Mucosa of descending colon (tissue), 3 donors: Measurements from ENCODE around the gene GANC. TPM values are rescaled to one million over a fixed set of nuclear protein-coding genes. Genes with fewer than 3 reads are reported as not detected.
"Not testable (repeated sequence)": the region's sequence is repeated elsewhere in the genome, so short reads cannot be mapped to it uniquely, and the experiment has no call there.

Experiments used
- ATAC-seq: fragments of 200-7000 bp; cut with Tn5 transposase; one replicate; pipeline ENCODE4 v1.9.1; 2020; ENCODE audit warnings: mild to moderate bottlenecking, moderate library complexity
- DNase-seq, 3 donors: peaks; one replicate each; pipeline ENCODE4 v3.0.0-alpha.2; 2020
- H3K36me3 ChIP-seq: fragments of 200-600 bp; one replicate; pipeline ENCODE4 v1.8.0; 2021; ENCODE audit warnings: low read depth, mild to moderate bottlenecking
- H3K4me1 ChIP-seq: fragments of 200-600 bp; one replicate; pipeline ENCODE4 v1.8.0; 2021; ENCODE audit warnings: low read depth, mild to moderate bottlenecking
- H3K4me3 ChIP-seq: fragments of 200-600 bp; one replicate; pipeline ENCODE4 v1.8.0; 2021; ENCODE audit warnings: mild to moderate bottlenecking
- H3K9me3 ChIP-seq: fragments of 200-600 bp; one replicate; pipeline ENCODE4 v1.8.0; 2021; ENCODE audit warnings: mild to moderate bottlenecking
- intact Hi-C, 2 donors: fragments of 100-400 bp; cut with DNase I in 1 of 2; cut with micrococcal nuclease in 1 of 2; formaldehyde crosslinking; loops; one replicate each; pipeline versions ENCODE4 v1.11.0 to v1.11.1; 2022; cut with DNase I, micrococcal nuclease
- total RNA-seq, 3 donors: library from RNA; stranded (reverse); fragmentation: NEBNext Ultra II Directional in 2 of 3; extraction: Animal tissue kit (Norgen Biotek cat#: 25700) in 2 of 3; gene quantifications; one replicate each; pipeline versions ENCODE4 v1.2.1 to v1.2.4, GENCODE V29; 2021 to 2023
- TF ChIP-seq, protein P1 (sequence below): fragments of 200-600 bp; IDR thresholded peaks from one replicate; pipeline ENCODE4 v1.8.0; 2022; ENCODE audit warnings: antibody characterized with exemption, mild to moderate bottlenecking
- donor health status: DM: no; HTN: no; CAD: no; lungs with moderate emphysema.
- donor health status: DM: no; HTN: no; CAD: no.
- donor health status: DM: no; HTN: yes; CAD: no.

Gene GANC
- total RNA-seq, 3 donors from 2014 or later, result 41.9 to 51.6 (median 51.3) TPM

DNA sequence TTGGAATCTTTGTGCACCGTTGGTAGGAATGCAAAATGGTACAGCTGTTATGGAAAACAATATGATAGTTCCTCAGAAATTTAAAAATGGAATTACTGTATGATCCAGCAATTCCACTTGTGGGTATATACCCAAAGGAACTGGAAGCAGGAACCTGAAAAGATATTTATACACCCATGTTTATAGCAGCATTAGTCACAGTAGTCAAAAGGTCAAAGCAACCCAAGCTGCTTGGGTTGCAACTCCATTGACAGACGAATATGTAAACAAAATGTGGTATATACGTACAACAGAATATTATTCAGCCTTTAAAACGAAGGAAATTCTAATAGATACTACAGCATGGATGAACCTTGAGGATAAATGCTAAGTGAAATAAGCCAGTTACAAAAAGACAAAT lies 51.3 kb downstream of the GANC start:
- ATAC-seq (peak; percentile 80), DNase-seq (no peak)
- H3K4me1 ChIP-seq, result no peaks in the 10 kb centered on the region
- no peak overlapping the region for H3K4me3 ChIP-seq
- intact Hi-C loops, result no loop called here
- H3K9me3 ChIP-seq, result no peaks in the 10 kb centered on the region
- H3K36me3 ChIP-seq, result no peaks in the 10 kb centered on the region
- TF ChIP-seq, protein P1, sequence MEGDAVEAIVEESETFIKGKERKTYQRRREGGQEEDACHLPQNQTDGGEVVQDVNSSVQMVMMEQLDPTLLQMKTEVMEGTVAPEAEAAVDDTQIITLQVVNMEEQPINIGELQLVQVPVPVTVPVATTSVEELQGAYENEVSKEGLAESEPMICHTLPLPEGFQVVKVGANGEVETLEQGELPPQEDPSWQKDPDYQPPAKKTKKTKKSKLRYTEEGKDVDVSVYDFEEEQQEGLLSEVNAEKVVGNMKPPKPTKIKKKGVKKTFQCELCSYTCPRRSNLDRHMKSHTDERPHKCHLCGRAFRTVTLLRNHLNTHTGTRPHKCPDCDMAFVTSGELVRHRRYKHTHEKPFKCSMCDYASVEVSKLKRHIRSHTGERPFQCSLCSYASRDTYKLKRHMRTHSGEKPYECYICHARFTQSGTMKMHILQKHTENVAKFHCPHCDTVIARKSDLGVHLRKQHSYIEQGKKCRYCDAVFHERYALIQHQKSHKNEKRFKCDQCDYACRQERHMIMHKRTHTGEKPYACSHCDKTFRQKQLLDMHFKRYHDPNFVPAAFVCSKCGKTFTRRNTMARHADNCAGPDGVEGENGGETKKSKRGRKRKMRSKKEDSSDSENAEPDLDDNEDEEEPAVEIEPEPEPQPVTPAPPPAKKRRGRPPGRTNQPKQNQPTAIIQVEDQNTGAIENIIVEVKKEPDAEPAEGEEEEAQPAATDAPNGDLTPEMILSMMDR, result no peak

DNA sequence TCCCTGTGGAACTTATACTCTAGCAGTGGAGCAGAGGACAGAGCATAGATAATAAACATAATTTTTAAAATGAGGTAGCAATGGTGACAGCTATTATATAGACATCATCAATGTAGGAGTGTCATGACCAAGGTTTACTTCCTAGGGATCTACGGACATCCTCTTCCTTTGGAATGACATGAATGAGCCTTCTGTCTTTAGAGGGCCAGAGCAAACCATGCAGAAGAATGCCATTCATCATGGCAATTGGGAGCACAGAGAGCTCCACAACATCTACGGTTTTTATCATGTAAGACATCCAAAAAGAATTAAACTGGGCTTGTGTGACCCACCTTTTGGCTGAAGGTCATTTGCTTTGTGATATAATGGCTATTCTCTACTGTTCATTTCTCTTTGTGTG lies 56.2 kb downstream of the GANC start:
- DNase-seq (no peak), ATAC-seq (no peak)
- Histone ChIP-seq H3K4me1 (no peaks in the 10 kb centered on the region), H3K9me3 (no peaks in the 10 kb centered on the region), H3K4me3 (no peak overlapping the region), H3K36me3 (no peaks in the 10 kb centered on the region)
- intact Hi-C loops, result no loop called here
- TF ChIP-seq, protein P1, result no peak

DNA sequence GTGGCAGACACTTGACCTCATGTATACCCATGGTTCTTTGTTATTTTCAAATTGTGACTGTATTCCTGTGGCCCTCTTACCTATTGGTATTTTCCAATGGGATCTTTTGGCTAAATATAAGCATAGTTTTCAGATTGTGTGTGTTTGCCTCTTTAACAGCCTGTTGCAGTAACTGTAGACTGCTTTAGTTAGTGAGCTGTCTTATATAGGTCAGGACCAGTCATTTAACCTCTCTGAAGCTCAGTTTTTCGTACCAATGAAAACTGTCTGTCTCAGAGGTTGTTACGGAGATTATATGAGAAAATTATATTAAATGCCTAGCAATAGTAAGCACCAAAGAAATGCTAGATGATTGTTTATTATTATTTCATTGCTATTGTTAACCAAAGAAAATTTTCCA lies 57.0 kb downstream of the GANC start:
- TF ChIP-seq, protein P1, result no peak
- DNase-seq (no peak), ATAC-seq (no peak)
- H3K9me3 ChIP-seq, result peaks cover 8% of the 10 kb centered on the region
- no peaks in the 10 kb centered on the region for H3K4me1 ChIP-seq
- H3K4me3 ChIP-seq, result no peak overlapping the region
- H3K36me3 ChIP-seq, result no peaks in the 10 kb centered on the region
- intact Hi-C loops, result no loop called here

DNA sequence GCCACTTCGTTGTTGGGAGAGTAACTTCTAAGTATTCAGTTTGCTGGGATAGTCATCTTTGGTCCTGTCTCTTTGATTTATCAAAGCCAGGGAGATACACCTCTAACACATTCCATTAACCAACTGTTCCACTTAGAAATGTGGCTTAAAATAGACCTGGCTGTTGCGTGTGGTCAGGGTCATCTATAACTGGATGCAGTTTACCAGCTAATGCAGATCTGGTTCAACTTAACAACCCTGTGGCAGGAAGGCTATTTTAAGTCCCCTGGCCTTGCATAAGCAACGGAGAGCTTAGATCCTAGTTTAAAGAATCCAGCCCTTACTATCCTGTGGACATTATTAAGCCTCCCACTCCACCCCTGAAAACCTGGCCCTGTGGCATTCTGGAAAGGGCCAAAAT lies 58.2 kb downstream of the GANC start:
- TF ChIP-seq, protein P1, result no peak
- DNase-seq (no peak), ATAC-seq (no peak)
- Histone ChIP-seq H3K4me1 (no peaks in the 10 kb centered on the region), H3K36me3 (no peaks in the 10 kb centered on the region), H3K4me3 (no peak overlapping the region), H3K9me3 (peaks cover 13% of the 10 kb centered on the region)
- intact Hi-C loops, result no loop called here

DNA sequence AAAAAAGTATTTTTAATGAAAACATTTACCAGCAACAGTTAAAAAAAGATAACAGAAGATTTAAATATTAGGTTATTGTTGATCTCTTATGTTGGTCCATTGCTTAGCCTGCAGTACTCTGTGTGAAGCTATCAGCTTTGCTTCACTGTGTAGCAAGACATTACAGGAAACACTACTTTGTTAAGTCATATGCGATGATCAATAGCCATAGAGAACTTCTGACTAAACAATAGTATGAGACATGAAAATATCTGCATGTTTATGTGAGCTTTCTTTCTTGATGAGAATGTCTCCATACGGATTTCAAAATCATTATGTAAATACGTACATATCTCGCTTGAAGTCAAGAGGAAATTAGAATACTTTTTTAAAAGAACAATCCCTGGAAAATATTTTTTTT lies 59.3 kb downstream of the GANC start:
- Histone ChIP-seq H3K4me1 (no peaks in the 10 kb centered on the region), H3K36me3 (no peaks in the 10 kb centered on the region), H3K9me3 (peaks cover 13% of the 10 kb centered on the region), H3K4me3 (no peak overlapping the region)
- ATAC-seq (no peak), DNase-seq (no peak)
- TF ChIP-seq, protein P1, result no peak
- intact Hi-C loops, result no loop called here

DNA sequence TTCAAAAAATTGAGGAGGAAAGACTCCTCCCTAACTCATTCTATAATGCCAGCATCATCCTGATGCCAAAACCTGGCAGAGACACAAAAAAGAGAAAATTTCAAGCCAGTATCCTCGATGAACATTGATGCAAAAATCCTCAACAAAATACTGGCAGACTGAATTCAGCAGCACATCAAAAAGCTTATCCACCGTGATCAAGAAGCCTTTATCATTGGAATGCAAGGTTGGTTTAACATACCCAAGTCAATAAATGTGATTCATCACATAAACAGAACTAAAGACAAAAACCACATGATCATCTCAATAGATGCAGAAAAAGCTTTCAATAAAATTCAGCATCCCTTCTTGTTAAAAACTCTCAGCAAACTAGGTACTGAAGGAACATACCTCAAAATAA lies 62.1 kb downstream of the GANC start:
- no peak overlapping the region for H3K4me3 ChIP-seq
- DNase-seq (no peak), ATAC-seq (no peak)
- H3K9me3 ChIP-seq, result peaks cover 13% of the 10 kb centered on the region
- no peaks in the 10 kb centered on the region for H3K36me3 ChIP-seq
- TF ChIP-seq, protein P1, result no peak
- H3K4me1 ChIP-seq, result no peaks in the 10 kb centered on the region
- intact Hi-C loops, result no loop called here

DNA sequence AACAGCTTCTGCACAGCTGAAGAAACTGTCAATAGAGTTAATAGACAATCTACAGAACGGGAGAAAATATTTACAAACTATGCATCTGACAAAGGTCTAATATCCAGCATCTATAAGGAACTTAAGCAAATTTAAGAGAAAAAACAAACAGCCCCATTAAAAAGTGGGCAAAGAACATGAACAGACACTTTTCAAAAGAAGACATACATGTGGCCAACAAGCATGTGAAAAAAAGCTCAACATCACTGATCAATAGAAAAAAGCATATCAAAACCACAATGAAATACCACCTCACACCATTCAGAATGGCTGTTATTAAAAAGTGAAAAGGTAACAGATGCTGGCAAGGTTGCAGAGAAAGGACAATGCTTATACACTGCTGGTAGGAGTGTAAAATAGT lies 63.6 kb downstream of the GANC start:
- DNase-seq, H3K4me1 ChIP-seq, H3K36me3 ChIP-seq, H3K4me3 ChIP-seq, intact Hi-C loops, ATAC-seq: not testable (repeated sequence)
- H3K9me3 ChIP-seq, result peaks cover 13% of the 10 kb centered on the region

DNA sequence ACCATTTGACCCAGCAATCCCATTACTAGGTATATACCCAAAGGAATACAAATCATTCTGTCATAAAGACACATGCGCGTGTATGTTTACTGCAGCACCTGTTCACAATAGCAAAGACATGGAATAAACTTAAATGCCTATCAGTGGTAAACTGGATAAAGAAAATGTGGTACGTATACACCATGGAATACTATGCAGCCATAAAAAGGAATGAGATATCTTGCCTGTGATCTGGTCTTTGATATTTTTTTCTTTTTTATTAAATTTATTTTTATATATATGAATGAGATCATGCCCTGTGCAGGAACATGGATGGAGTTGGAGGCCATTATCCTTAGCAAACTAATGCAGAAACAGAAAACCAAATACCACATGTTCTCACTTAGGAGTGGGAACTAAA lies 64.1 kb downstream of the GANC start:
- H3K4me3 ChIP-seq, H3K36me3 ChIP-seq, H3K4me1 ChIP-seq, DNase-seq, intact Hi-C loops, ATAC-seq: not testable (repeated sequence)
- H3K9me3 ChIP-seq, result peaks cover 13% of the 10 kb centered on the region
